HepG2 (cell line): ENCODE measurements around the gene CCDC170. TPM values are rescaled to one million over a fixed set of nuclear protein-coding genes. Genes with fewer than 3 reads are reported as not detected.

Experiments used
- ATAC-seq: fragments of 200-7000 bp; cut with Tn5 transposase; 3 replicates; pipeline ENCODE4 v1.9.1; 2020; ENCODE audit warnings: mild to moderate bottlenecking, moderate library complexity
- BruUV-seq: library from RNA; stranded (reverse); fragments of 400-500 nt; replicated peaks from 2 replicates; lab custom pipeline; 2021; lab: Mats Ljungman, UMichigan
- CTCF ChIA-PET: fragments of 300-600 bp; formaldehyde crosslinking; extraction: SDS; loops from one replicate; lab custom pipeline; 2021; ENCODE audit warnings: low total read pairs, inconsistent platforms, low intra/inter-chr PET ratio; lab: Yijun Ruan, JAX
- POLR2A ChIA-PET: fragments of 350-600 bp; sonication (Branson Sonifier 250); formaldehyde crosslinking; loops from one replicate; lab custom pipeline; 2020; ENCODE audit warnings: antibody characterized with exemption, inconsistent platforms; lab: Yijun Ruan, JAX
- DNase-seq: peaks from one replicate; pipeline ENCODE4 v3.0.0-alpha.2; 2015; ENCODE audit warnings: low spot score
- FAIRE-seq: peaks from 3 replicates; lab custom pipeline; 2011; peaks lifted over from hg19 to GRCh38; lab: Jason Lieb, UNC
- H2AFZ ChIP-seq: one replicate; pipeline ENCODE4 v1.6.1; 2011; ENCODE audit warnings: low read length, inconsistent platforms
- H3K27ac ChIP-seq: fragments of 300-600 bp; 3 replicates; pipeline ENCODE4 v1.8.0; 2011; ENCODE audit warnings: mixed run types, mild to moderate bottlenecking, mixed read lengths, low read length, inconsistent platforms; ENCODE audit not compliant: insufficient read depth; ENCODE audit errors: extremely low read length
- H3K27me3 ChIP-seq, 2 experiments: fragments of 200-600 bp in 1 of 2; 2 replicates in 1 of 2; 3 replicates in 1 of 2; pipeline versions ENCODE4 v1.6.0 to v1.8.0; 2011; ENCODE audit warnings: low read length in 2 of 2, mild to moderate bottlenecking in 2 of 2, moderate library complexity in 2 of 2, inconsistent platforms in 1 of 2; ENCODE audit not compliant: insufficient read depth in 2 of 2, control insufficient read depth in 1 of 2
- H3K36me3 ChIP-seq, 2 experiments: fragments of 200-600 bp in 1 of 2; replicated peaks in 1 of 2; 2 replicates in 1 of 2; 3 replicates in 1 of 2; pipeline versions ENCODE4 v1.5.1 to v1.8.0; 2011; ENCODE audit warnings: low read length in 2 of 2, inconsistent platforms in 1 of 2; ENCODE audit not compliant: insufficient read depth in 2 of 2, control insufficient read depth in 1 of 2
- H3K4me1 ChIP-seq: 2 replicates; pipeline ENCODE4 v1.5.1; 2012; ENCODE audit warnings: low read length, inconsistent platforms; ENCODE audit not compliant: insufficient read depth
- H3K4me2 ChIP-seq: 2 replicates; pipeline ENCODE4 v1.6.0; 2011; ENCODE audit warnings: low read depth, low read length, inconsistent platforms
- H3K4me3 ChIP-seq, 3 experiments: fragments of 200-600 bp in 1 of 3; sonication (generic), shearing (Covaris generic) in 1 of 3; replicated peaks in 1 of 3; 2 replicates each; pipeline ENCODE4 v1.5.1; 2011 to 2016; ENCODE audit warnings: low read length in 3 of 3, inconsistent platforms in 2 of 3, low read depth in 2 of 3, mild to moderate bottlenecking in 2 of 3, control low read depth in 1 of 3, mixed read lengths in 1 of 3; ENCODE audit not compliant: insufficient read depth in 1 of 3
- H3K79me2 ChIP-seq: one replicate; pipeline ENCODE4 v1.6.1; 2011; ENCODE audit warnings: low read length, inconsistent platforms; ENCODE audit not compliant: insufficient read depth
- H3K9ac ChIP-seq: 2 replicates; pipeline ENCODE4 v1.6.0; 2011; ENCODE audit warnings: mild to moderate bottlenecking, low read depth, low read length, inconsistent platforms; ENCODE audit not compliant: insufficient read depth
- H3K9me3 ChIP-seq: 2 replicates; pipeline ENCODE4 v1.5.1; 2012; ENCODE audit warnings: mild to moderate bottlenecking, low read length
- H4K20me1 ChIP-seq: 2 replicates; pipeline ENCODE4 v1.6.0; 2011; ENCODE audit warnings: inconsistent platforms, mild to moderate bottlenecking, low read length, moderate library complexity; ENCODE audit not compliant: insufficient read depth
- MTA3 ChIP-seq: sonication (generic); formaldehyde crosslinking; IDR thresholded peaks from 2 replicates; pipeline ENCODE4 v1.4.0; 2020; ENCODE audit warnings: missing genetic modification reagents
- NCOA5 ChIP-seq: sonication (generic); formaldehyde crosslinking; IDR thresholded peaks from 2 replicates; pipeline ENCODE4 v1.4.0; 2020; ENCODE audit warnings: missing genetic modification reagents
- POGZ ChIP-seq: sonication (generic); formaldehyde crosslinking; IDR thresholded peaks from 2 replicates; pipeline ENCODE4 v1.4.0; 2020; ENCODE audit warnings: mild to moderate bottlenecking, missing genetic modification reagents
- RCOR2 ChIP-seq: IDR thresholded peaks from 2 replicates; pipeline ENCODE4 v1.6.1; 2016; ENCODE audit warnings: missing biosample characterization, missing genetic modification reagents
- ZFP41 ChIP-seq: sonication (generic); formaldehyde crosslinking; IDR thresholded peaks from 2 replicates; pipeline ENCODE4 v1.4.0; 2020; ENCODE audit warnings: mild to moderate bottlenecking, missing genetic modification reagents, borderline replicate concordance
- ZNF44 ChIP-seq: sonication (generic); formaldehyde crosslinking; IDR thresholded peaks from 2 replicates; pipeline ENCODE4 v1.5.1; 2020; ENCODE audit warnings: mild to moderate bottlenecking, missing genetic modification reagents
- ZNF556 ChIP-seq: sonication (generic); formaldehyde crosslinking; IDR thresholded peaks from 2 replicates; pipeline ENCODE4 v1.4.0; 2020; ENCODE audit warnings: mild to moderate bottlenecking, missing genetic modification reagents, borderline replicate concordance
- WGBS: methylation state at CpG from one replicate; pipeline ENCODE4 v1.1.6; 2017; ENCODE audit warnings: low lambda C conversion rate; 5-methylcytosine and 5-hydroxymethylcytosine counted together
- in situ Hi-C: cut with HindIII; loops from 2 replicates; pipeline ENCODE4 v1.10.0; 2017; ENCODE audit warnings: low pct_unique_long_range_greater_than_20kb; ENCODE audit not compliant: extremely low pct_ligation_motif_present
- intact Hi-C: fragments of 100-400 bp; cut with micrococcal nuclease; formaldehyde crosslinking; loops from one replicate; pipeline ENCODE4 v1.10.0; 2022; ENCODE audit not compliant: unreplicated experiment
- polyA plus RNA-seq, 8 experiments: library from polyadenylated mRNA; depleted of rRNA in 3 of 8; stranded (reverse) in 7 of 8; unstranded in 1 of 8; fragments of >200 nt; fragmentation: Illumina TruSeq in 4 of 8; extraction: Trizol in 4 of 8; gene quantifications; 2 replicates each; pipeline versions ENCODE4 v1.2.1 to v1.2.3, GENCODE V29; 2011 to 2016; ENCODE audit warnings: low read depth in 4 of 8, missing spikeins in 1 of 8, mixed read lengths in 1 of 8; ENCODE audit not compliant: insufficient read depth in 1 of 8
- small RNA-seq, 3 experiments: library from RNA; depleted of rRNA; stranded (forward); fragments of <200 nt; gene quantifications; one replicate each; pipeline ENCODE3, GENCODE V24; 2012; ENCODE audit warnings: low read depth in 2 of 3, low replicate concordance in 1 of 3; ENCODE audit not compliant: insufficient read length in 3 of 3, insufficient read depth in 2 of 3
- total RNA-seq, 5 experiments: library from RNA; depleted of rRNA; stranded (reverse); fragments of >200 nt; fragmentation: Illumina TruSeq; extraction: Trizol; gene quantifications; 2 replicates each; pipeline ENCODE4 v1.2.3, GENCODE V29; 2016; ENCODE audit warnings: low read depth in 1 of 5
- TF ChIP-seq, protein P1 (sequence below): sonication (generic); formaldehyde crosslinking; IDR thresholded peaks from 2 replicates; pipeline ENCODE4 v1.4.0; 2020; ENCODE audit warnings: missing genetic modification reagents
- TF ChIP-seq, protein P2 (sequence below): sonication (generic); formaldehyde crosslinking; IDR thresholded peaks from 2 replicates; pipeline ENCODE4 v1.4.0; 2020; ENCODE audit warnings: low read depth, mild to moderate bottlenecking, missing genetic modification reagents

Gene CCDC170
- total and polyA plus RNA-seq, 2 of the 13 experiments (the other 11 are each of a cell fraction or from before 2014, with no cell fraction given): 0.90 to 5.1 TPM

GRCh38 chr6:151669208-151669560, 175.4 kb downstream of the CCDC170 start (continued):
- TF ChIP-seq ZNF556 (CRISPR knock-in tag) (no peak), MTA3 (no peak), ZNF44 (no peak)
- TF ChIP-seq, protein P1, sequence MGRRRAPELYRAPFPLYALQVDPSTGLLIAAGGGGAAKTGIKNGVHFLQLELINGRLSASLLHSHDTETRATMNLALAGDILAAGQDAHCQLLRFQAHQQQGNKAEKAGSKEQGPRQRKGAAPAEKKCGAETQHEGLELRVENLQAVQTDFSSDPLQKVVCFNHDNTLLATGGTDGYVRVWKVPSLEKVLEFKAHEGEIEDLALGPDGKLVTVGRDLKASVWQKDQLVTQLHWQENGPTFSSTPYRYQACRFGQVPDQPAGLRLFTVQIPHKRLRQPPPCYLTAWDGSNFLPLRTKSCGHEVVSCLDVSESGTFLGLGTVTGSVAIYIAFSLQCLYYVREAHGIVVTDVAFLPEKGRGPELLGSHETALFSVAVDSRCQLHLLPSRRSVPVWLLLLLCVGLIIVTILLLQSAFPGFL: no peak

DNA sequence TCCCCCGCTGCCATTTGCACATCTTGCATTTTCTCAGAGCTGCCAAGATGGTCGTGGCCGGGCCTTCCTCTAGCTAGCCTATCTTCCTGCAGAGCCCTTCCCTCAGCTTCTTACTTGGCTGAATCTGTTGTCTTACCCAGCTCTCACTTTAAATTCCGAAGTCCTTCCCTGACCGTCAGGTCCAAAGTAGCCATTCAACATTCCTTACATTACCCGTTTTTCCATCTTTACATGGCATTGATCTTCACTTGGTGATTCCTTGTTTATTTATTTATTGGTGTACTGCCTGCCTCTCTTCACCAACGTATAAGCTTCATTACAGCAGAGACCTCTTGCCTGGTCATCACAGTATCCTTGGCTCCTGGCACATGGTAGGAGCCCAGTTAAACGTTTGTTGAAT, 176.3 kb downstream of the CCDC170 start:
- DNase-seq (no peak), FAIRE-seq (no peak), ATAC-seq (no peak)
- no TSS peak for BruUV-seq
- Histone ChIP-seq H3K4me2 (no peak overlapping the region), H4K20me1 (no peaks in the 10 kb centered on the region), H3K27me3 (no peaks in the 10 kb centered on the region), H3K79me2 (no peaks in the 10 kb centered on the region), H3K9ac (no peak overlapping the region), H3K4me1 (peaks cover 38% of the 10 kb centered on the region), H3K9me3 (peaks cover 4% of the 10 kb centered on the region; the same call in 1 of the 2 replicates), H3K4me3 (no peak overlapping the region), H3K27ac (no peak overlapping the region), H3K36me3 (no peaks in the 10 kb centered on the region), H2AFZ (no peak overlapping the region)
- intact Hi-C loops: no loop called here
- CTCF ChIA-PET: no interaction called here
- POLR2A ChIA-PET: interaction anchor here (0.9 to 1.7 kb wide), 2 partner anchors 12 to 54 kb away, joined by 3 to 6 read pairs; no protein-coding TSS in a partner anchor
- in situ Hi-C loops: no loop called here
- WGBS: 93% methylated on average over 8 of the region's 8 CpGs
- TF ChIP-seq, protein P2, sequence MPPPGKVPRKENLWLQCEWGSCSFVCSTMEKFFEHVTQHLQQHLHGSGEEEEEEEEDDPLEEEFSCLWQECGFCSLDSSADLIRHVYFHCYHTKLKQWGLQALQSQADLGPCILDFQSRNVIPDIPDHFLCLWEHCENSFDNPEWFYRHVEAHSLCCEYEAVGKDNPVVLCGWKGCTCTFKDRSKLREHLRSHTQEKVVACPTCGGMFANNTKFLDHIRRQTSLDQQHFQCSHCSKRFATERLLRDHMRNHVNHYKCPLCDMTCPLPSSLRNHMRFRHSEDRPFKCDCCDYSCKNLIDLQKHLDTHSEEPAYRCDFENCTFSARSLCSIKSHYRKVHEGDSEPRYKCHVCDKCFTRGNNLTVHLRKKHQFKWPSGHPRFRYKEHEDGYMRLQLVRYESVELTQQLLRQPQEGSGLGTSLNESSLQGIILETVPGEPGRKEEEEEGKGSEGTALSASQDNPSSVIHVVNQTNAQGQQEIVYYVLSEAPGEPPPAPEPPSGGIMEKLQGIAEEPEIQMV (CRISPR knock-in tag): no peak
- TF ChIP-seq RCOR2 (CRISPR knock-in tag) (no peak), POGZ (peak; percentile 35; the same call in 1 of the 2 replicates), NCOA5 (no peak), ZFP41 (CRISPR knock-in tag) (no peak)

Small RNA genes within 50 kb of the gene (small RNA-seq; reads per million reads assigned to genes)
- gene RNU6-813P: 0 reads per million in 3 experiments

Other genes with a start within 250 kb of the CCDC170 start
- gene ZBTB2, start 102.5 kb upstream of the CCDC170 start, total RNA-seq (2016; rRNA removed; fragmentation: Illumina TruSeq; extraction: Trizol): 22.8 and 31.7 TPM in 2 replicates
- 14.6 and 15.4 TPM in 2 replicates for gene ZBTB2, start 102.5 kb upstream of the CCDC170 start, polyA plus RNA-seq (2011; rRNA removed)
- 72.5 and 75.6 TPM in 2 replicates for gene RMND1, start 41.9 kb upstream of the CCDC170 start, total RNA-seq (2016; rRNA removed; fragmentation: Illumina TruSeq; extraction: Trizol)
- 30.0 and 34.0 TPM in 2 replicates for gene RMND1, start 41.9 kb upstream of the CCDC170 start, polyA plus RNA-seq (2011; rRNA removed)